Subcutaneous abdominal adipose tissue (tissue), 5 donors: ENCODE results near the gene MTERF4.

Source experiments
- H3K27ac ChIP-seq: one replicate; pipeline ENCODE4 v1.7.0; 2013; ENCODE audit warnings: low read depth, mild to moderate bottlenecking, inconsistent platforms, low read length, moderate library complexity
- H3K27me3 ChIP-seq, 5 donors: one replicate each; pipeline ENCODE4 v1.7.0; 2013; ENCODE audit warnings: low read length in 5 of 5, inconsistent platforms in 1 of 5; ENCODE audit not compliant: control insufficient read depth in 5 of 5, insufficient read depth in 4 of 5
- H3K36me3 ChIP-seq, 5 donors: one replicate each; pipeline ENCODE4 v1.7.0; 2013; ENCODE audit warnings: low read length in 5 of 5; ENCODE audit not compliant: control insufficient read depth in 5 of 5, insufficient read depth in 5 of 5
- H3K4me1 ChIP-seq, 5 donors: one replicate each; pipeline ENCODE4 v1.7.0; 2013; ENCODE audit warnings: low read length in 5 of 5, mild to moderate bottlenecking in 3 of 5, moderate library complexity in 1 of 5; ENCODE audit not compliant: control insufficient read depth in 5 of 5, insufficient read depth in 5 of 5
- H3K4me3 ChIP-seq, 5 donors: one replicate each; pipeline ENCODE4 v1.7.0; 2013; ENCODE audit warnings: low read length in 5 of 5, low read depth in 1 of 5
- H3K9ac ChIP-seq, 5 donors: one replicate each; pipeline ENCODE4 v1.7.0; 2013; ENCODE audit warnings: low read length in 5 of 5, mild to moderate bottlenecking in 4 of 5, moderate library complexity in 3 of 5
- H3K9me3 ChIP-seq, 5 donors: one replicate each; pipeline ENCODE4 v1.7.0; 2013; ENCODE audit warnings: low read length in 5 of 5; ENCODE audit not compliant: control insufficient read depth in 5 of 5
- donor health status: healthy.
- donor health status: healthy.
- donor health status: healthy.
- donor health status: healthy.
- donor health status: healthy.

Gene MTERF4

DNA sequence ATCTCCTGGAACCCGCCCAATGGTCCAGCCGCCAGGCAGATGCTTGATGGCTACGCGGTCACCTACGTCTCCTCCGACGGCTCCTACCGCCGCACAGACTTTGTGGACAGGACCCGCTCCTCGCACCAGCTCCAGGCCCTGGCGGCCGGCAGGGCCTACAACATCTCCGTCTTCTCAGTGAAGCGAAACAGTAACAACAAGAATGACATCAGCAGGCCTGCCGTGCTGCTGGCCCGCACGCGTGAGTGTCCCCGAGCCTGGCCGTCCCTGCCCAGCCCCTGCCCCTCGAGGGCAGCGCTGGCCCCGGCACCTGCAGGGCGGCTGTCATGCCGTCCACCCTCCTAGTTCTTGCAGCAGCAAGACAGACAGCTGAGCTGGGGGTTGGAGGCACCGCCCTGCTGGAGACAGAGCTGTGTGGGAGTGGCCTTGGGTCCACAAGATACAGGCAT lies 36.7 kb downstream of the MTERF4 start:
- H3K9ac ChIP-seq, result no peak overlapping the region
- peaks cover 0 to 22% (median 11%) of the 10 kb centered on the region in 5 donors for H3K4me1 ChIP-seq
- peaks cover 0 to 55% (median 52%) of the 10 kb centered on the region in 5 donors for H3K36me3 ChIP-seq
- no peaks in the 10 kb centered on the region for H3K9me3 ChIP-seq
- H3K27me3 ChIP-seq, result no peaks in the 10 kb centered on the region
- no peak overlapping the region for H3K27ac ChIP-seq
- no peak overlapping the region for H3K4me3 ChIP-seq

DNA sequence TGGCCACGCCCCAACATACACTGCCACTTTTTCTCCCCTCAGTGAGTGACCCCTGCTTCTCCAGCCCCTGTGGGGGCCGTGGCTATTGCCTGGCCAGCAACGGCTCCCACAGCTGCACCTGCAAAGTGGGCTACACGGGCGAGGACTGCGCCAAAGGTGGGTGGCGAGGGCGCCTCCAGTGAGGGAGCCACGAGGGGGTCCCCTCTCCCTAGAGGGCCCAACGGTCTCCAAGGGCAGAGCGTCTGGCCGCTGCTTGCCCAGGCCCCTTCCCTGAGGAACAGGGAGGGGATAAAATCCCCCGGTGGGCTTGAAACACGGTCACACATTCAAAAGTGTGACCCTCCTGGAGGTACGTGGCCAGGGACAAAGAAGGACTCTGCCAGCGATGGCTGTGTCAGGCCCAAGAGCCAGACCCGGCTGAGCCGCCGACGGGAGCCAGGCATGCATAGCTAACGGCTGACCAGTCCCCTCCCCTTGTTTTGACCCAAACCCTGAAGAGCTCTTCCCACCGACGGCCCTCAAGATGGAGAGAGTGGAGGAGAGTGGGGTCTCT lies 37.2 kb downstream of the MTERF4 start:
- Histone ChIP-seq H3K9ac (no peak overlapping the region), H3K9me3 (no peaks in the 10 kb centered on the region), H3K4me1 (peaks cover 0 to 22% (median 11%) of the 10 kb centered on the region in 5 donors), H3K36me3 (peaks cover 0 to 50% (median 47%) of the 10 kb centered on the region in 5 donors), H3K4me3 (no peak overlapping the region), H3K27me3 (no peaks in the 10 kb centered on the region), H3K27ac (no peak overlapping the region)

DNA sequence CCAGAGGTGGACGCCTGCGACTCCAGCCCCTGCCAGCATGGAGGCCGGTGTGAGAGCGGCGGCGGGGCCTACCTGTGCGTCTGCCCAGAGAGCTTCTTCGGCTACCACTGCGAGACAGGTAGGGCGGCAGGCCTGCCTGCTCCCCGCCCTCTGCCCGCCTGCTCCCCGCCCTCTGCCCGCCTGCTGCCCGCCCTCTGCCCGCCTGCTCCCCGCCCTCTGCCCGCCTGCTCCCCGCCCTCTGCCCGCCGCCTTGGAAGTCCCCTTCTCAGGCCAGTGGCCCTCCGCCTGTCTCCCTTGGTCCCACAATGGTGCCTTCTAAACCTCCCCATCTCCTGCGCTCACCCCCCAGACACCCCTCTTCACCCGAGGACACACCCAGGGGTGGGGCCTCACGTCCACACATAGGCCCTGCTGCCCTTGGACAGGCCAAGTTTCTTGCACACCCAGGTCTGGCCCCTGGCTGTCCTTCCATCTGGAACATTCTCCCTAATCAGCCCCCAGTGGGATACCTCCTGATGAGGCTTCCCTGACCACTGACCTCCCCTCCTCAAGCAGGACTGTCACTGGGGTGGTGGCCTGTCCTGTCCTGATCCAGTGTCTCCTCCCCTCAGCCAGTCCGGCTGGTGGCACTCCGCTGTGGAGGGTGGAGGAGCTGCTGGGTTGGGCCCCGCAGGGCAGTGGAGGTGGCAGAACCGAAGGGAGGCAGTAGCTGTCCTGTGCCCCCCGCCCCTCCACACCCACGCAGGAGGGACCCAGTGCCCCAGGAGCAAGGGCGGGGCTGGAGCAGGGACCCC lies 37.9 kb downstream of the MTERF4 start:
- H3K9ac ChIP-seq, result no peak overlapping the region
- H3K4me3 ChIP-seq, result no peak overlapping the region
- H3K27me3 ChIP-seq, result no peaks in the 10 kb centered on the region
- H3K4me1 ChIP-seq, result peaks cover 0 to 22% (median 11%) of the 10 kb centered on the region in 5 donors
- no peak overlapping the region for H3K27ac ChIP-seq
- H3K36me3 ChIP-seq, result peaks cover 0 to 46% (median 41%) of the 10 kb centered on the region in 5 donors
- no peaks in the 10 kb centered on the region for H3K9me3 ChIP-seq

DNA sequence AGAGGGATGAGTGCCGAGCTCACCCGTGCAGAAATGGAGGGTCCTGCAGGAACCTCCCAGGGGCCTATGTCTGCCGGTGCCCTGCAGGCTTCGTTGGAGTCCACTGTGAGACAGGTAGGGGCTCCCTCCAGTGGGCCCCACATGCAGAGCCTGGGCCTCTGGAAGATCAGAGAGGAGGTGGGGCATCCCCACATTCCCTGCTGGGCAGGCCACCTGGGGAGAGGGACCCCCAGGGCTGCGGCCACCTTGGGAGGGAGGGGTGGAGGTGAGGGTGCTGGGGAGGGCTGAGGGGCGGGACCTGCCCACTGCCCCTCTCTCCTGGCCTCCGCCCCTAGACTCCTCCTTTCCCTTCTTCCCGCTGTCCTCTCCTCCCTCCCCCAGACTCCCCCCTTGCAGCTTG lies 38.5 kb downstream of the MTERF4 start:
- peaks cover 0 to 40% (median 34%) of the 10 kb centered on the region in 5 donors for H3K36me3 ChIP-seq
- H3K27ac ChIP-seq, result no peak overlapping the region
- H3K4me3 ChIP-seq, result no peak overlapping the region
- no peak overlapping the region for H3K9ac ChIP-seq
- no peaks in the 10 kb centered on the region for H3K27me3 ChIP-seq
- H3K9me3 ChIP-seq, result no peaks in the 10 kb centered on the region
- H3K4me1 ChIP-seq, result peaks cover 0 to 22% (median 11%) of the 10 kb centered on the region in 5 donors

DNA sequence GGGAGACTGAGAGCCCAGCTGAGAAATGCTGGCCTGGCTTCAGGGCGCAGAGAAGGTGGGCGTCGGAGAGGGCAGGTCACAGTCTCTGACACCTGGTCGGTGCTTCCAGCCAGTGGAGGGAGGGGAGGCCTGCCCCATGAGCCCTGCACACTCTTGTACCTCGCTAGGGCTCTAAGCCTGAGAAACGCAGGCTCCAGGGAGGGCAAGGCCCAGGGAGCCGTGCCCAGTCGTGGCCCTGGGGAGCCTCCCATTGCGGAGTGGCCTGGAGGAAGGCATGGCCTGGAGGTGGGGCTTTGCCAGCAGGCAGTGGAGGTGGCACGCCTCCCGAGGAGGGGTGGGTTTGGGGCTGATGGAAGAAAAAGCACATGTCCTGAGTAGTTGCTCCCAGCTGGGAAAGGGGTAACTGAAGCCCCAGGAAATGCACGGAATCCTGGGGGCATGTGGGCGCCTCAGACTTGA lies 39.0 kb downstream of the MTERF4 start:
- Histone ChIP-seq H3K9me3 (no peaks in the 10 kb centered on the region), H3K9ac (no peak overlapping the region), H3K27ac (no peak overlapping the region), H3K36me3 (peaks cover 0 to 35% (median 31%) of the 10 kb centered on the region in 5 donors), H3K27me3 (no peaks in the 10 kb centered on the region), H3K4me3 (no peak overlapping the region), H3K4me1 (peaks cover 0 to 22% (median 11%) of the 10 kb centered on the region in 5 donors)

DNA sequence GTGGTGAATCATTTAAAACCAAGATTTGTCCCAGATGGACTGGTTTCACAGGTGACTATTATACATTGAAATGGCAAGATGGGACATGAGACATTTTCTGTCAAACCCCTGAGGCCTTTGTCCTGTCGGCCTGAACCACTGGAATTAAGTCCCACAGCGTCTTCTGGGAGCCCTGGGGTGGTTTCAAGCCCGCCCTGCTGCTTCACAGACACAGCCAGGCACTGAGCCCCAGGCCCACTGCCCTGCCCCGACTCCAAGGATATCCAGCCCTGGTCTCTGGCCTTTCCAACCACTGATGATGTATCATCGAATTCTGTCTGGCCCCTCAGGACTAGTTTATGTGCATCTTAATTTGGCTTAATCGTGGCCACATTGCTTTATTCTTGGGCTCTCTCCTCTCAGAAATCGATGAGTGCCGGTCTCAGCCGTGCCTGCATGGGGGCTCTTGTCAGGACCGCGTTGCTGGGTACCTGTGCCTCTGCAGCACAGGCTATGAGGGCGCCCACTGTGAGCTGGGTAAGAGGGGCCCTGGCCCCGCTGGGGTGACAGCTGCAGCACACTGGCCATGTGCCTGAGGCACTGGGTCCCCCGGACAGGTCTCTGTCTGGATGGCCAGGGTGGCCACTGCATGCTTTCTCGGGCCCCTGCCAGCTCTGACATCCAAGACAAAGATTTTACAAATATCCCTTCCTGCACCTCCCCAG lies 39.5 kb downstream of the MTERF4 start:
- Histone ChIP-seq H3K9me3 (no peaks in the 10 kb centered on the region), H3K4me1 (peaks cover 0 to 22% (median 11%) of the 10 kb centered on the region in 5 donors), H3K36me3 (peaks cover 0 to 30% (median 26%) of the 10 kb centered on the region in 5 donors), H3K27me3 (no peaks in the 10 kb centered on the region), H3K4me3 (no peak overlapping the region), H3K9ac (no peak overlapping the region), H3K27ac (no peak overlapping the region)

DNA sequence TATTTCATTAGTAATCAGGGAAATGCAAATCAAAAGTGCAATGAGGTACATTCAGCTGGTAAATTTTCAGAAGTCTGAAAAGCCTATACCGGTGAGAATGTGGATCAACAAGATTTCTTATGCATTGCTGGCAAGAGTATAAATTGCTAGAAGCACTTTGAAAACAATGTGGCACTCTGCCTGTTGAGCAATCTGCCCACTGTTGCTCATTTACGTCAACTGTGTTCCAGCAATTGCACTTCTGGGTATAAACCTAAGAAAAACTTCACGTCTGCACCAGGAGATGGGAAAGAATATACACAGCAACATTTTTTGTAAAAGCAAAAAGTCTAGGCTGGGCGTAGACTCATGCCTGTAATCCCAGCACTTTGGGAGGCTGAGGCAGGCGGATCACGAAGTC lies 40.8 kb downstream of the MTERF4 start:
- Histone ChIP-seq H3K27me3 (no peaks in the 10 kb centered on the region), H3K27ac (no peak overlapping the region)

DNA sequence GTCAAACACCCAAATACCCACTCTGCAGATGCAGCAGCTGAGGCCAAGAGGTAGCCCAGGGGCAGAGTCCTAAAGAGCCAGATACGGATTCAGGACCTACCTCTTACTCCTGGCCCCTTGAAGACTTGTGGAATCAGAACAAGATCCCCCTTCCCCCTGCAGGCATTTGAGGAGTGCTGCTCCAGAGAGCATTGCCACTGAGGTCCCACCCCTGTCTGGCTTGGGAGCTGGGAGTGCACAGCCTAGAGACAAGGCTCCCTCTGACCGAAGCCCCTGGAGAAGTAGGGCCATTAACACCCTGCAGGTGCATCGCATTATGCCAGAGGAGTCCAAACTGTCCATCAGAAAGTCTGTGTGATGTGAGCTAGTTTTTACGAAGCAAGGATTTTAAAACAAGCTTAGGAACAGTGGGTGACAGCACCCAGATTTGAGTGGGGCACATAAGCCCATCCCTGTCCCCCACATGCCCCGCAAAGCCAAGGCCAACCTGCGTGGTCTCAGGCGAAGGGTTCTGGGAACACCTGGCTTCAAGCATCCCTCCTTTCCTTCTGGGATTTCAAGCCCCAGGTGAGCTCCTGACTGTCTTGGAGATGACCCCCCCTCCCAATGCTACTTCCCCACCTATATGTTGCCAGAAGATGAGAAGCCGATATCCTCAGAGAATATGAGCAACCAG lies 48.4 kb downstream of the MTERF4 start:
- Histone ChIP-seq H3K9ac (no peak overlapping the region), H3K4me1 (no peaks in the 10 kb centered on the region), H3K9me3 (no peaks in the 10 kb centered on the region), H3K36me3 (peaks cover 0 to 64% (median 57%) of the 10 kb centered on the region in 5 donors), H3K4me3 (no peak overlapping the region), H3K27ac (no peak overlapping the region), H3K27me3 (no peaks in the 10 kb centered on the region)

More for the DNA sequence above, 40.8 kb downstream of the MTERF4 start:
- H3K9ac ChIP-seq, result no peak overlapping the region
- no peaks in the 10 kb centered on the region for H3K9me3 ChIP-seq
- H3K4me3 ChIP-seq, result no peak overlapping the region
- peaks cover 0 to 17% (median 14%) of the 10 kb centered on the region in 5 donors for H3K36me3 ChIP-seq
- peaks cover 0 to 22% (median 11%) of the 10 kb centered on the region in 5 donors for H3K4me1 ChIP-seq

DNA sequence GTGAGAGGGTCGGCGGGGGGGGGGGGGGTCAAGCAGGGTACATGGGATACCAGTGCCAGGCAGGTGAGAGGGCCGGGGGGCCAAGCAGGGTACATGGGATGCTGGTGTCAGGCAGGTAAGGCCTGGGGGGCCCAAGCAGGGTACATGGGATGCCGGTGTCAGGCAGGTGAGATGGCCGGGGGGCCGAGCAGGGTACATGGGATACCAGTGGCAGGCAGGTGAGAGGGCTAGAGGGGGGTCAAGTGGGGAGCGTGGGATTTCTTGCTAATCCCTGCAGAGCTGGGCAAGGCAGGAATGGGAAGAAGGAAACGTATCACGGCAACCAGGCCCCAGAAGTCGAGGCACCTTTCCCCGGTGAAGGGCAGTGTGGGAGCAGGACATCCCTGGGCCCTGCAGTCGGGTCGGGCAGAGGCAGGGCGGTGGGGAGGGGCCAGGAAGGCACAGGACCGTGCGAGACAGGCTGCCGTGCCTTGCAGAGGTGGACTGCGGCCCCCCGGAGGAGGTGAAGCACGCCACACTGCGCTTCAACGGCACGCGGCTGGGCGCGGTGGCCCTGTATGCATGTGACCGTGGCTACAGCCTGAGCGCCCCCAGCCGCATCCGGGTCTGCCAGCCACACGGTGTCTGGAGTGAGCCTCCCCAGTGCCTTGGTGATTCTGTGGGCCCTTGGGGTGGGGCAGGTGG lies 49.3 kb downstream of the MTERF4 start:
- H3K4me1 ChIP-seq, result no peaks in the 10 kb centered on the region
- H3K27me3 ChIP-seq, result no peaks in the 10 kb centered on the region
- H3K9ac ChIP-seq, result no peak overlapping the region
- H3K4me3 ChIP-seq, result no peak overlapping the region
- no peak overlapping the region for H3K27ac ChIP-seq
- no peaks in the 10 kb centered on the region for H3K9me3 ChIP-seq
- peaks cover 0 to 72% (median 65%) of the 10 kb centered on the region in 5 donors for H3K36me3 ChIP-seq
